AG10803 (cell line): ENCODE data around the gene CDK9.

Source experiments
- DNase-seq: peaks from one replicate; pipeline ENCODE4 v3.0.0; 2010; ENCODE audit warnings: low read depth
- H3K4me3 ChIP-seq: 2 replicates; pipeline ENCODE4 v1.5.1; 2011; ENCODE audit warnings: mild to moderate bottlenecking, low read length, control low read depth
- TF ChIP-seq, protein P1 (sequence below): conservative IDR thresholded peaks from 2 replicates; pipeline ENCODE4 v1.5.1; 2011; ENCODE audit warnings: mild to moderate bottlenecking, low read length, control low read depth, inconsistent platforms

Gene CDK9

GRCh38 chr9:127801955-127802575 is 16.2 kb downstream of the CDK9 start:
- H3K4me3 ChIP-seq: peak overlapping the region; percentile 62
- TF ChIP-seq, protein P1, sequence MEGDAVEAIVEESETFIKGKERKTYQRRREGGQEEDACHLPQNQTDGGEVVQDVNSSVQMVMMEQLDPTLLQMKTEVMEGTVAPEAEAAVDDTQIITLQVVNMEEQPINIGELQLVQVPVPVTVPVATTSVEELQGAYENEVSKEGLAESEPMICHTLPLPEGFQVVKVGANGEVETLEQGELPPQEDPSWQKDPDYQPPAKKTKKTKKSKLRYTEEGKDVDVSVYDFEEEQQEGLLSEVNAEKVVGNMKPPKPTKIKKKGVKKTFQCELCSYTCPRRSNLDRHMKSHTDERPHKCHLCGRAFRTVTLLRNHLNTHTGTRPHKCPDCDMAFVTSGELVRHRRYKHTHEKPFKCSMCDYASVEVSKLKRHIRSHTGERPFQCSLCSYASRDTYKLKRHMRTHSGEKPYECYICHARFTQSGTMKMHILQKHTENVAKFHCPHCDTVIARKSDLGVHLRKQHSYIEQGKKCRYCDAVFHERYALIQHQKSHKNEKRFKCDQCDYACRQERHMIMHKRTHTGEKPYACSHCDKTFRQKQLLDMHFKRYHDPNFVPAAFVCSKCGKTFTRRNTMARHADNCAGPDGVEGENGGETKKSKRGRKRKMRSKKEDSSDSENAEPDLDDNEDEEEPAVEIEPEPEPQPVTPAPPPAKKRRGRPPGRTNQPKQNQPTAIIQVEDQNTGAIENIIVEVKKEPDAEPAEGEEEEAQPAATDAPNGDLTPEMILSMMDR: 0 out of 2 replicates have a peak, but pooled peaks have one; percentile 6
- peak; percentile 41 for DNase-seq

DNA sequence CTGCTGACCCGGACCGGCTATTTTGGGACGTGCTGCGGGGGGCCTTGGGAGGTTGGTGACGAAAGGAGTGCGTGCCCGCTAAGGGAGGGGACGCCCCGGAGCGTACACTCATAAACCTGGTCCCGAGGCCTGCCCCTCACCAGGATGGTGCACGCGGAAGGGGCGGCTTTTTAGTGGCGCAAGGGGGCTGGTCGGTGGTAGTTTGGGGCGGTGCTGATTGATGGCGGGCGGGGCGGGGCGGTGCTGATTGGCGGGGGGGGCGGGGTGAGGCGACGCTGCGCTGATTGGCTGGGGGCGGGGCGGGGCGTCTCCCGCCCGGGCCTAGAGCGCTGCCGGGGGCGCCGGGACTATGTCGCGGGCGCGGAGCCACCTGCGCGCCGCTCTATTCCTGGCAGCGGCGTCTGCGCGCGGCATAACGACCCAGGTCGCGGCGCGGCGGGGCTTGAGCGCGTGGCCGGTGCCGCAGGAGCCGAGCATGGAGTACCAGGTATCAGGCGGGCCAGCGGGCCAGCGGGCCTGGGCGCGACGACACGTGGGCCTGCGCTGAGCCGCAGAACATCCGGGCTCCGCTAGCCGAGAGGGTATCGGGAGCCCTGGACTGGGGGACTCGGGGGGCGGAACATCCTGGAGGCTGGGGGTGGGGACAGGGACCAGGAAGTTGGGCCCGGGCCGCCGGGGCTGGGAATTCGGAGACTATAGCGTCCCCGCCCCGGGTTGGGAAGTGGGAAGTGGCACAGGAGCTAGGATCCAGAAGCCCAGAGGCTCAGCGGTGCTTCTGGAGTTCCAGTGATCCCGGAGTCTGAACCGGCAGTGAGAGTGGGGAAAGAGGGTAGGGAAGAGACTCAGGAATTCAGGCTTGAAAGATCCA is 17.0 kb downstream of the CDK9 start, which contains the start of gene FPGS:
TSS of gene FPGS (plus strand) at position 307 of the 868 bp plus-strand sequence. CDS start at position 350, 43 bp downstream.
- peak; percentile 88 for DNase-seq
- peak within 1 kb of the TSS; percentile 87 for H3K4me3 ChIP-seq
- TF ChIP-seq, protein P1: no peak

DNA sequence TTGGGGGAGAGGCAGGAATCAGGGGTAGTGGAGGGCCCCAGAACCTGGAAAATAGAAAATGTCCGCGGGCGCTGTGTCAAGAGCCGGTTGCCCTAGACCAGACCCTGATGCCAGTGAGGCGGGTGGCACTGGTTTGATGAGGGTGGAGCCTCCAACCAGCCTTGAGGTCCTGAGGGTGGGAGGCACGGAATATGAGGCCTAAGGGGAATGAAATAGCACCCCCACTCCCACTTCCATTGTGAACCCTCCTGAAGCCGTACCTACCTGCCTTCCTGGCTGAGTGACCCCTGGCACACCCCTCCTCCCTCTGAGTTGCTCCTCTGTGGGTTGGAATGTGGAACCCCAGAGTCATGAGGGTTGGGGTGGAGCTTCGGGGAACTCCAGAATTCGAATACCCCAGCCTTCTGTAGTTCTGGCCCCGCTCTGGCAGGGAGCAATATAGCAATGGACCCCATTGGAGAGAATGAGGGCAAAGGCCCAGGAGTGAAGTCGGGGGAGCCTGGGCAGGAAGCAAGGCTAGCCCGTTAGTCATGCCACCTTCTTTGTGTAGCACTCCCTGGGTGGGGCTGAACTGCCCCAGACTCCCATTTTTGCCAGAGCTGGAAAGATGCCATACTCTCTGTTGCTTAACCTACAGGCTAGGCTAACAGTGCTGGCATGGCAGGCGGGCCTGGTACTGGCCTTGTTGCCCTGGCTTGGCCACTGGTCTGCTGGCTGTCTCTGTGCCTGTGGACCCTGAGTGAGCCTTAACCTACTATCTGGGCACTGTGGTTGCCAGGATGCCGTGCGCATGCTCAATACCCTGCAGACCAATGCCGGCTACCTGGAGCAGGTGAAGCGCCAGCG is 17.9 kb downstream of the CDK9 start:
- H3K4me3 ChIP-seq: peak overlapping the region; percentile 87
- peak; percentile 58 for DNase-seq
- TF ChIP-seq, protein P1: no peak

DNA sequence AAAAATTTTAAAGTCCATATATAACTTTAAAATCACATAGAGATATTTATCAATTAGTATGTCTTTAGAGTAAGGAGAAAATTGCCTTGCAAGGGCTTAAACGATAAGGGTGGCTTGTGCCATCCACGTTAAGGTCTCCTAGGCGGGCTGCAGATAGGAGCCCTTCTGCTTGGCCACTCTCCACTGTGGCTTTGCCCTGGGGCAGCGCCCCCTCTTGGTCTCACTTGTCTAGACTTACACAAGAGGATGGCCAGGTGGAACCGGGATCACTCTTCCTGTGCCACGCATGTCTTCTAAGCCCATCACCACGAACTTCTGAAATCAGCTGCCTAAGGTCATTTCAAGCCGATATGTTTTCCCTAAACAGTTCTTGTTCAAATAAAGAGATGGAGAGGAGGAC is 19.8 kb downstream of the CDK9 start:
- no peak overlapping the region for H3K4me3 ChIP-seq
- TF ChIP-seq, protein P1: peak; percentile 45
- no peak for DNase-seq

DNA sequence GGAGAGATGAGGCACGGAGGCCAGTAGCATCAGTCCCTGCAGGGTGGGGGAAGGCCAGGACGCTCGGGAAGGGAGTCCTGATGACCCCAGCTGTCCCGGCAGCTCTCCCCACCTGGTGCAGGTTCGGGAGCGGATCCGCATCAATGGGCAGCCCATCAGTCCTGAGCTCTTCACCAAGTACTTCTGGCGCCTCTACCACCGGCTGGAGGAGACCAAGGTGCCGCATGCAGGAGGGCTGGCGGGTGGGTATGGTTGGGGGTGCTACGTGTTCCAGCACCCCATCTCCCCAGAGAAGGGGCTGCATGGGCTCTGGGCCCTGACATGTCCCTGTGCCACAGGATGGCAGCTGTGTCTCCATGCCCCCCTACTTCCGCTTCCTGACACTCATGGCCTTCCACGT is 21.0 kb downstream of the CDK9 start:
- no peak for DNase-seq
- H3K4me3 ChIP-seq: no peak overlapping the region
- TF ChIP-seq, protein P1: no peak

- no peak overlapping the region for H3K4me3 ChIP-seq
- DNase-seq: no peak
These were observed 22.6 kb downstream of the CDK9 start for GRCh38 chr9:127808347-127809001.

More at GRCh38 chr9:127808347-127809001, 22.6 kb downstream of the CDK9 start:
- TF ChIP-seq, protein P1: no peak
